NOMO-1 treated with dmso at 0.1 percent for 144 hours (cell line): ENCODE data around the gene SLC25A27.

Experiments used
- DNase-seq: peaks from one replicate; lab custom pipeline; 2025; ENCODE audit not compliant: unreplicated experiment; lab: John Stamatoyannopoulos, UW

Gene SLC25A27

DNA sequence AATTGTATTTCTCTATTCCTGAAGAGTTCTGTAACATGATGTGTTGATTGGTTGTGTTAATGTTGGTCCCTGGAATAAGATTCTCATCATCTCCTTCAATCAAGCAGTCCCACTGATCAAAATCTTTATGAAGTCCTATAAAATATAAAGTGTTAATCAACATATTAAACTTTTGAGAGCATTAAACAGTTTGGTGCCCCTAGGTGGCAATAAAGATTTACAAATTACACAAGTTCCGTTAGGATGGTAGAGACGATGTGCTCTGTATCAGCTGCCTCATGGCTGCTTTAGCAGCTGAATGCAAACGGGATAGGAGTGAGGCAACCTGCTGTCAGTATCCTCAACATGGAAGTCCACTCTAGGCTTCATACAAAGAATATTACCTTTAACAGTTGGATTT lies 51.8 kb downstream of the SLC25A27 start:
- peak; percentile 40 for DNase-seq

DNA sequence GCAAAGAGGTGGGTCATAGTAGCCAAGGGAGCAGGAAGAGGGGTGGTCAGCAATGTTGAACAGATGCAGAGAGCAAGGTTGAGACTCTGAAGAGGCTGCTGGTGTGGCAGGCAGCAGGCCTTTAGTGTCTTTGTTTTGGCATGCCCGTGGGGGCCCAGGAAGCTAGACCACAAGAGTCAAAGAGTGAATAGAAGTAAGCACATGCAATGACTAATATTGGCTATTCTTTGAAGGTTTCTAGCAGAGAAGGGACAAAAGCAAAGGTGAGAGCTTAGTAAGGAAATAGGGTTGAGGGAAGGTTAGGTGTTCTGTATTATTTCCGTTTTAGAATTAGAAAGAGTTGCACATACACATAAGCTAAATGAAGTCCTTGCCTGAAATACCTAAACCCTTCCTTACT lies 53.7 kb downstream of the SLC25A27 start:
- no peak for DNase-seq

DNA sequence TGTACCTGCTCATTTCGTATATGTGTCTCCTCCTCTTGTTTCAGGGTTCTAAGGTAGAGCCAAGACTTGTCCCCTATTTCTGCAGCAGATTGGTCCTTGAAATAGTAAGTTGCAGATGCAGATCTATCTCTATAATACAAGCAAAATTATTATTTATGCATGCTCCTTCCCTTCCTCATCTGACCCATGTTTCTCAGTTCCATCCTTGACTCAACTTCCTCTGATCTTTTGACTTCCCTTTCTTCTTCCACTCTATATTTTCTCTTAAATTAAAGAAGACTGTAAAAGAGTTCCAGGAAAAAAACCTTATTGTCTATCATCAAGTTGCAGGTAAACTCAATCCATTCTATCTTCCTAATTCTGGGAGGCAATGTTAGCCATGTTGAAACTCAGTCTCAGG lies 58.7 kb downstream of the SLC25A27 start:
- DNase-seq, result no peak

DNA sequence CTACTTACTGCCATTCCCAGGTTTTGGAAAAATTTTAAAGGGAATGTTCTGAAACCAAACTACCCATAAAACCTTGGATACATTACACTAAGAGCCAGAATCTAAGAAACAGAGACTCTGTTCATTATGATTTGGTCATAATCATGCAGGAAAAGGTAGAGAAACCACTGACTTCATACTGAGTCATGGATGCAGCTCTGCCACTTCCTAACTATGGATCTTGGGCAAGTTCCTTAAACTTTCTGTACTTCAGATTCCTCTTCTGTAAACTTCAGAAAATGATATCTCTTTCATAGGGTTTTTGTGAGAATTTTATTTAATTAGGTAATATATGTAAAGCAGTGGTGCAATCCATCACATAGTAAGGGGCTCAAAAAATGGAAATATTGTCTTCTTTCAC lies 62.4 kb downstream of the SLC25A27 start:
- DNase-seq, result peak; percentile 27

DNA sequence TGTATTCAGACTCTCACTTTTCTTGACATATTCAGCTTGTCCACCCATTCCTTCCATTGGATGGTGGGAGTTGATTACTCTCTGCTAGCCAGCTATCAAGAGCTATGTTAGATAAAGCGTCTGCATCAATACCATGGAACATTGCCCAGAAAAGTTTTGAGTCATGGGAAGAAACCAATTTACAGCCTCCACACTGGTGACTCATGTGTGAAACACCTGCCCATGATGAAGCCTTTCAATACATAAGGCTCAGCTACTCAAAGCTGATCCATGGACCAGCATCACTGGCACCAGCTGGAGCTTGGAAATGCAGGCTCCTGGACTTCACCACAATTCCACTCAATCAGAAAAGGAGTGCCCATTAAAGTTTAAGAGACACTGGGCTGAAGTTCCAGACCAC lies 66.3 kb downstream of the SLC25A27 start:
- no peak for DNase-seq

DNA sequence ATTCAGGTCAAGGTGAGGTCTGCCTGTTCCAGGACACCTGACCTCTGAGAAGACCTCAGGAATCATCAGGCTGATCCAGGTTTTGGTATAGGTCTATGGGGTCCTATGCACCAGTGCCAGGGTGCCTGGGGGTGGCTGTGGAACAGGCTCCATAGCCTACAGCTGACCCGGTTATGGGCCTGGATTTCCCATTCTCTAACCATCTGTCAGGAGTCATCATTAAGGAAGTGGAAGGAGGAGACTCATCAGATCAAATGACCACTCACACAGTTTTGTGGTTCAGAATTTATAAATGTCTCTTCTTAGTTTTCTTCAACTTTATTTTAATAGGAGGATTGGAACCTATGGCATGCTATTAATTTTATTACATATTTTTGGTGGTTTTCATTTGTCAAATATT lies 67.6 kb downstream of the SLC25A27 start:
- no peak for DNase-seq
